Amygdala (tissue), 56 donors: ENCODE measurements around the gene OTOGL.
"Not testable (repeated sequence)": the region's sequence is repeated elsewhere in the genome, so short reads cannot be mapped to it uniquely, and the experiment has no call there.

ENCODE experiments used
- DNase-seq, 56 donors: peaks; one replicate each; lab custom pipeline; 2025; lab: John Stamatoyannopoulos, UW

OTOGL gene

DNA sequence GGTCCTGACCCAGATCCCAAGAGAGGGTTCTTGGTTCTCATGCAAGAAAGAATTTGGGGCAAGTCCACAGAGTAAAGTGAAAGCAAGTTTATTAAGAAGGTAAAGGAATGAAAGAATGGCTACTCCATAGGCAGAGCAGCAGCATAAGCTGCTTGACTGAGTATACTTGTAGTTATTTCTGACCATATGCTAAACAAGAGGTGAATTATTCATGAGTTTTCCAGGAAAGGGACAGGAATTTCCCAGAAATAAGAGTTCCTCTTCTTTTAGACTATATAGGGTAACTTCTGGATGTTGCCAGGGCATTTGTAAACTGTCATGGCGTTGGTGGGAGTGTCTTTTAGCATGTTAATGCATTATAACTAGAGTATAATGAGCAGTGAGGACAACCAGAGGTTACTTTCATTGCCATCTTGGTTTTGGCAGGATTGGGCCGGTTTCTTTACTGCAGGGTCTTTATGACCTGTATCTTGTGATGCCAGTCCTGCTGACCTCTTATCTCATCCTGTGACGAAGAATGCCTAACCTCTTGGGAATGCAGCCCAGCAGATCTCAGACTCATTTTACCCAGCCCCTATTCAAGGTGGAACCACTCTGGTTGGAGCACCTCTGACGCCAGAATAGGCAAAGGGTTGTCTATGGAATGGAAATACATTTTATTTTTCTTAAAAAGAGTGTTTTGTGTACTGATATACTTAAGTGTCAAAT, 113.8 kb downstream of the OTOGL start:
- DNase-seq: no peak

DNA sequence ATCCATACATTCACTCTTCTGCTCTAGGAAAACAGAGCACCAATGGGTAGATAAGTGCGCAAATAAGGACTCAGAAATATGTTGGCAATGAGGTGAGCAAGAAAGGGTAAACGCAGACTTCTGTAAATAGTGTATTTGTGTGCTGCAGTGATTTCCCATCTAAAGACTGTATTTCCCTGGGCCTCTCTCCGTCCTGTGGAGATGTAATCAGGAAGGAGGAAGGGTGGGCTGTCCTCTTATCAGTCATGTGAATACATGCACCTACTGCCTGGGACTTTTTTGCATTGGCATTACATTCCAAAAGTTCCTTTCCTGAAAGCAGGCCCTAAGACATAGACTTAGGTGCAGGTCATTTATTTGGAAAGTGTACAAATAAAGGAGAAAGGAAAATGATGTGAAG, 114.5 kb downstream of the OTOGL start:
- DNase-seq: no peak

DNA sequence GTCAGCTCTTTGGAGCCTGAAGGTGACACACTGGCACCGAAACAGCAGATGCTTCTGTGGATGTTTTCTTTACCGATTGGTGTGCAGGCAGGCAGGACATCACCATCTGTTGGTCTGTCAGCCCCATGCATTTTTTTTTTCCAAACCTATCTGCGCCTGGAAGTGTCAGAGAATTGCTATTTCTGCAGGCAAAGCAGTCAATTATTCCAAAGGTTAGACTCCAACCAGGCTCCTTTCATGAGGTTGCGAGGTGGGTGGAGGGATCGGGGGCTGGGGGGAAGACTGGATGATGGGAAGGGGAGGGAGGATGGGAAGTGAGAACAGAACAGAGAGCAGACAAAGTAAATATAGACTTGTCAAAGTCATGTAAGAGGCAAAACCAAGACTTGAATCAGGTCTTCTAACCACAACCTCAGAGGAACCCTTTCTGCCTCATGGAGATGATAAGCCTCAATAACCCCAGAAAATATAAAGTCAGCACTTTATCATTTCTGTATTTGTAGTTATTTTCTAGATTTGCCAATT, 117.7 kb downstream of the OTOGL start:
- no peak for DNase-seq

DNA sequence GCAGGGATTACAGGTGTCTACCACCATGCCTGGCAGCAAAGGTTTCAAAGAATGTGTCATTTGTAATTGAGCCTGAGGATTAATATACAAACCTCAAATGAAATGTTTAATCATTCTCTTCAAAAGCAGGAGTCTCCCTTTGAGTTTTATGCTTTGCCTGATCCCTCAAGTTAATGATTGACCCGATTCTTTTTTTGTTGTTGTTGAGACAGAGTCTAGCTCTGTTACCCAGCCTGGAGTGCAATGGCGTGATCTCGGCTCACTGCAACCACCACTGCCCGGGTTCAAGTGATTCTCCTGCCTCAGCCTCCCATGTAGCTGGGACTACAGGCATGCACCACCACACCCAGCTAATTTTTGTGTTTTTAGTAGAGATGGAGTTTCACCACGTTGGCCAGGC, 119.6 kb downstream of the OTOGL start:
- DNase-seq: not testable (repeated sequence)

DNA sequence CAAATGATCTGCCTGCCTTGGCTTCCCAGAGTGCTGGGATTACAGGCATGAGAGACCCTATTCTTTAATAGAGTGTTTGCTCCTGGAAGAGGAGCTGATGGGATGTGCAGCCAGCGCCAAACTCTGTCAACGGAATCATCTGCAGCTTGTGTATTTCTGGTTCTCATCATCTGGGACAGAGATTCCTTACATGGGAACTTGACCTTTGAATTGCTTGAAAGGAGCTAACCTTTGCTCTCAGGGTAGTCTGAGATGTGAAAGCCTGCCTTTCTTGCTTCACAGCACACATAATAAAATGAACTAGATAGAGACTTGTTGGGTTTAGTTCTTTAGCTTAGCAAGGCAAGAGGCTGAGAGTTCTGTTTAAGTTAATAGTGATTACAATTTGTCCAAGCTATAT, 120.0 kb downstream of the OTOGL start:
- no peak for DNase-seq

DNA sequence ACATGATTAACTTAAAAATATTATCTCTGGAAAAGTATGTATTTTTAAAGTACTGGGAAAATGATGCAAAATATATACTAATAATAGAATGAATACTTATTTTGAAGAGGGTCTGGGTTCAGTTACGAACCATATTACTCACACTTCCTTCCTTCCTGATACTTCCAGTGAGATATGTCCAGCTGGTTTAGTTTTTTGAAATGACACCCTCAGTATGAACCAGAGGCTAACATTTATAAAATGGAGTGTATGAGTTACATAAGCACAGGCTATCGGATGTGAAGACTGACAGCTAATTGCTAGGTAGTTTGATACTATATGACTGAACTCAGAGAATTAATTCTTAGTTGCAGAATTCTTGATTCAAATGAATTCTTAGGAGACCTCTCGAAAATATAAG, 122.9 kb downstream of the OTOGL start:
- no peak for DNase-seq

DNA sequence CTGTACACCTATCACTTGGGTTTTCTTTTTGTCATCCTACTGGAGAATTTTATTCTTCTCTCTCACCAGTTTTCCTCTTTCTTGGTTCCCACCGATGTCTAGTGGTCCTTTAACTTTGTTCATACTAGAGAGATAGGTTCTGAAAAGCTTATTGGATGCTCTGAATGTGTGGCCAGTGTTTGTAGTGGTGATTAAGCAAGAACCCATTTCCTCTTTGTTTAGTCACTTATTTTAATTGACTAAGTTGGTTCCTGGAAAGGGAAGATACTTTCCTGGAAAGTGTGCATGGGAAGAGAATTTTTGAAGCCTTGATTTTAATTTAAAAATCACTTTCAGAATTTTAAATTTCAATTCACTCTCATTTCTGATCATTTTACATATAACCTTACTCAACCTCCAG, 127.2 kb downstream of the OTOGL start:
- DNase-seq: no peak

DNA sequence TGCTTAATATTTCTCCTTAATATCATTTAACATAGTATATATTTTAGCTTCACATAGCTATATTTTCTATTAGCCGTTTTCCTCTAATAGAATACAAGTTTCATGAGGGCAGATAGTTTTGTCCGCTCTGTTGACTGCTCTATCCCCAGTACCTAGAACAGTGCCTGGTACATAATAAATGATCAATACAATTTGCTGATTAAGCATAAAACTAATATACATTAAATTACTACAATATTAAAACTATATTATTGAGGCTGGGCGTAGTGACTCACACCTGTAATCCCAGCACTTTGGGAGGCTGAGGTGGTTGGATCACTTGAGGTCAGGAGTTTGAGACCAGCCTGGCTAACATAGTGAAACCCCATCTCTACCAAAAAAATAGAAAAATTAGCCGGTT, 128.6 kb downstream of the OTOGL start:
- not testable (repeated sequence) for DNase-seq

DNA sequence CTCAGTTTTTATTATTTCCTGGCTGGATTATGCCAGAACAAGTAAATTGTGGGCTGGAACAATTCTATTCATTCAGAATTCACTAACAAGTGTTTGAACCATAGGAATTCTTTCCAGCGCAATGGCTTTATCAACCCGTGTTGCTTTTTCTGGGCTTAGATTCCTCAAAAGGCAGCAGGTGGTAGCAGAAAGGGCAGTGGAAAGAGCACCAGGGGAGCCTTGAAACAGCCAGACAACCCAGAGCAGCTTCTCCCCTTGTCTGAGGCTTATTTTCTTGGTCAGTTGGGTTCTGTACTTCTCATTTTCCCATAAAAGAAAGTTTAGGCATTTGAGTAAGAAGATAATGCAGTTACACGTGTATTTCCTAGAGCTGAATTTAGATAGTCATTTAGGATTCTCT, 130.7 kb downstream of the OTOGL start:
- DNase-seq: no peak

DNA sequence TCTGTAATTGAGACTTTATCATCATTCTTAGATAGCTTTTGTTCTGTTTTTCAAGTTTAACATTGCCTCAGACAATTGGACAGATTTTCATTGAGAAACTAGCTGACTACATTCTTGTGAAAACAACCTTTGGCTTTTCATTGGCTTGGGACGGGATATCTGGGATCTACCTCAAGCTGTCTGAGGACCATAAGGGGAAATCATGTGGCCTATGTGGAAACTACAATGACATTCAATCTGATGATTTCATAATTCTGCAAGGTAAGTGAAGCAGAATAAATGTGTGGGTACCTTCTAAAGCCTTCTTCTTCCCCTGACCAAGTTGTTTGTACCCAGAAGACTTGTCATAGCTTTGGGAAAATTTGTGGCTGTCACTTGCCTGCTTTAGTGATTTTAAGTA, 133.5 kb downstream of the OTOGL start:
- DNase-seq: no peak

DNA sequence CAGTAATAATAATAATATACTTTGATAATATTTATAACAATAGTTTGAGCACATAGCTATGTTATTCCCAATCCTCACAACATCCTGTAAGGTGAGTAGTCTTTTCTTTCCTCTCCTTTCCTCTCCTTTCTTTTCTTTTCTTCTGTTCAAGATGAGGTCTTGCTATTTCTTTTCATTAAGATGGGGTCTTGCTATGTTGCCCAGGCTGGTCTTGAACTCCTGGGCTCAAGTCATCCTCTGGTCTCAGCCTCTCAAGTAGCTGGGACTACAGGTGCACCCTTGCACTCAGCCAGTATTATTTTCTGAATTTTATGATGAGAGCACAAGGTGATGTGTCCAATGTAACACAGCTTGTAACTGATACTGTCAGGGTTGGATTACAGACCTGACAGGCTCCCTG, 134.6 kb downstream of the OTOGL start:
- DNase-seq: no peak

DNA sequence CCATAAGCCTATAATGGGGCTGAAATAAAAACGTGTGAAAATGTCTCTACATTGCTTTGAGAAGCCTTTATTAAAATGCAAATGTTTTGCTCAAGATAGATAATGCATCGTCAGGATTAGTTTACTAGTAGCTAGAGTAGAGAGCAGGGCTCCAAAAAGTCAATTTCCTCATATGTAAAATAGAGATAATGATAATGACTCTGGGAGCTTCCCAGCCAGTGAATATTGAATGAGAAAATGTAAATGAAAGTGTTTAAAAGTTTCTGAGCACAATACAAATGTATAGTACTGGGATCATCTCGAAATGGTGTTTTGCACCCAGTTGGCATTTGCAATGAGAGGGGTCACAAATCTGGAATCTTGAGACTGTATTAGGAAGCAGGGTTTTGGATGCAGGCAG, 135.3 kb downstream of the OTOGL start:
- no peak for DNase-seq

DNA sequence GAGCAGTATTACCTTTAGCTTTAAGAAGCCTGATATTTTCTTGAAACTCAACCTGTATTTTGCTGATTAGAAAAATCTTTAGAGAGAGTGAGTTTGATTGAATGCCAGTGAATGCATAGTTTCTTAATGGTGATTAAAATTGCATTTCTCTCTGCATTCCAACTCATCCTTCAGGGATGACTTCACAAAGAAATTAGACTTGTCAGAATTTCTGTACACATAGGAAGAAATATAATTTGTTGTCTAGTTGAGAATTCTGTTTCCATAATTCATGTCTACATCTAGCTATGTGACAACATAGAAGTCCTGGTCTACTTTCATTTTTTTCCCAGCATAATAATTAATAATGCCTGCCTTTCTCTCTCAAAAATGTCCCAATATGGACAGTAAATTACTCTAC, 136.6 kb downstream of the OTOGL start:
- no peak for DNase-seq

DNA sequence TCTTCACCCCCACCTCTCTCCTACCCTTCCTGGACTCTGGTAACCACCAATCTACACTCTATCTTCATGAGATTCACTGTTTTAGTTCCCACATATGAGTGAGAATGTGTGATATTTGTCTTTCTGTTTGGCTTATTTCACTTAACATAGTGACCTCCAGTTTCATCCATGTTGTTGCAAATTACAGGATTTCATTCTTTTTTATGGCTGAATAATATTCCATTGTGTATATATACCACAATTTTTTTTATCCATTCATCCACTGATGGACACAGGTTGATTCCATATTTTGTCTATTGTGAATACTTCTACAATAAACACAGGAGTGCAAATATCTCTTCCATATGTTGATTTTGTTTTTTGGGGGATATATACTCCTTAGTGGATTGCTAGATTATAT, 140.5 kb downstream of the OTOGL start:
- no peak for DNase-seq

DNA sequence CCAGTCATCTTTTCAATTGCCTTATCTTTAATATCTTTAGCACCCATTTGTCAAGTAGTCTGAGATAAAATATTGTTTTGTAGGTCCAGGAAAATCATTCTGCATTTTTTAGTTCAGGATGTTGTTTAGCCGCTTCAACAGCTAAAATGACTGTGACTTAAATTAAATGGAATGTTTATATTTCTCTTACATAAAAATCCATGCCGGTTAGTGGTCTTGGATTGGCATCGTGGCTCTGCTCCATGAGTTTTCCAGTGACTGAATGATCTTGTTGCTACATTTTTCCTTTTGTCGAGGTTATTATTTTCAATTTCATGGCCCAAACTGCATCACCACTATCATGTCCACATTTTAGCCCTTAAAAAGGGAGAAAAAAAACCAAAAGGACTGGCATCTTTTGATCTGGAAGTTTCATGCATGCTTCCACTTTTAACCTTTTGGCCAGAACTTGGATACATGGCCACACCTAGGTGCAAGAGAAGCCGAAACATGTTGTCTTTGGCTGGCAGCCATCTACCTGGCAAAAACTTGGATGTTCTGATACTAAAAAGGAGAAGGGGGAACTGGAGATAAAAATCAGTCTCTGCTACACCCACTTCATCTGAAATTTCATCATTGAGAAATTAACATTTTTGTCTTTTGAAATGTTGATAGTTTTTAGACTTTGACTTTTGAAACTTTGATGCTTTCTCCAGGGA, 142.4 kb downstream of the OTOGL start:
- DNase-seq: no peak

DNA sequence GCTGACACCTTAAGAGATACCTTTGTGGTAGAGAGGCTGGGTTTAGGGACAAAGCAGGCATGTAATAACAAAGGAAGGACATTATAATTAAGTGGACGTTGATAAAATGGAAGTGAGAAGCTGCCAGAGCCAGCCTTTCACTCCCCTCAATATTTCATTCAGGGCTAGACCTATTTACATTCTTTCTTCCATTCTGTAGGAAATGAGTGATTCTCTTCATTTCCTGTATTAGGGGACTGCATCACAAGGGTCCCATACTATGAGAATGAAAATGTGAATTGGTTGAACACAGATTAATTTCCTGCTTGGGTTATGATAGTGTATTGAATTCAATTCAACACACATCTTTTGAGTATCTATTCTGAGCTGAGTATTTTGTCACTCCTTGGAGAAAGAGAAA, 143.0 kb downstream of the OTOGL start:
- no peak for DNase-seq

DNA sequence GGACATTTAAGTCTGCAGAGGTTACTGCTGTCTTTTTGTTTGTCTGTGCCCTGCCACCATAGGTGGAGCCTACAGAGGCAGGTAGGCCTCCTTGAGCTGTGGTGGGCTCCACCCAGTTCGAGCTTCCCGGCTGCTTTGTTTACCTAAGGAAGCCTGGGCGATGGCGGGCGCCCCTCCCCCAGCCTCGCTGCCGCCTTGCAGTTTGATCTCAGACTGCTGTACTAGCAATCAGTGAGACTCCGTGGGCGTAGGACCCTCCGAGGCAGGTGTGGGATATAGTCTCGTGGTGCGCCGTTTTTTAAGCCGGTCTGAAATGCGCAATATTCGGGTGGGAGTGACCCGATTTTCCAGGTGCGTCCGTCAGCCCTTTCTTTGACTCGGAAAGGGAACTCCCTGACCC, 150.2 kb downstream of the OTOGL start:
- not testable (repeated sequence) for DNase-seq

DNA sequence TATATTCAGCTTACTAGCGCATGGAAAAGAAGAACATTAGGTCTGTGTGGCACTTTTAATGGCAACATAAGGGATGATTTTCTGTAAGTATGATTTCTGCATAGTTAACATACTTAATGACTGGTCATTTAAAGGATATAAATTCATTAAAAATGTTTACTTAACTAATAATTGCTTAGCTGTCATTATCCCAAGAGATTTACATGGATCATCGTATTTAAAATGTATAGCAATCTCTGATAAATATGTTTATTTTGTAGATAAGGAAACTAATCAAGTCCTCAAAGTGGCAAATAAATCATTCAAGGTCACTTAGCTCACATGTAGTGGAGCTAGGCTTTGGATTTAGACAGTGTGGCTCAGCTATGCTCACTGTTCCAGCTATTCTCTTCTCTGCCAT, 158.6 kb downstream of the OTOGL start:
- DNase-seq: no peak

DNA sequence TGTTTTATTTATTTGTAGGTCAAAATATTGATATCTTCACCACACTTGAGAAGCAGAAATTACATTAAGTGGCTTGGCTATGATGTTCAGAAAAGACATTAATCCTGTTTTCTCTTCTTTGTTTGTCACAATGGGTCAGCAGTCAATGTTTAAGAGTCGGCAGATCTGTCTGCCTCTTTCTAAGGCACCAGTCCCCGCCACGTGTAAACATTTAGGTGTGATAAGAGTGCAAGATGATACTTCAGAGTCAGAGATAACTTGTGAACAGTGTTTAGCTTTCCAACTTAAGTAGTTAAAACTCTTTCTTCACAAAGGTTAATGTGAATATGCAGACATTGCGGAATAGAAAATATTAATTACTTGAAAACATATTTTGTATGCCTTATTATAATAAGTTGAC, 160.9 kb downstream of the OTOGL start:
- no peak for DNase-seq

DNA sequence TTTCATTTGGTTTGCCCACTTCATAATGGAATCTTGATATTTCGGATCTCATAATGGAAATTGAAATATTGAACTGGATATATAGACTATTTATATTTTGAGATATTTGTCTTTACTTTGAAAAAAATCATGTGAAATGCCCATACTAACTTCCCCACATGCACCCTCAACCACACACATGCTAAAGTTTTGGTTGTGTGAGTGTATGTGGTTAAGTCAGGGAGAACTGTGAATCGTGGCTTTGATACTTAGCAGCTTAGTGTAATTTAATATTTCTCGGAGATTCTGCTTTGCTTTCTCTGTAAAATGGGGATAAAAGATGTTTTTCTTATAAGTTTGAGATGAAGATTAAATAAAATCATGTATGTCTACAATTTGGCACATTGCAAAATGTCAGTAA, 162.1 kb downstream of the OTOGL start:
- no peak for DNase-seq

DNA sequence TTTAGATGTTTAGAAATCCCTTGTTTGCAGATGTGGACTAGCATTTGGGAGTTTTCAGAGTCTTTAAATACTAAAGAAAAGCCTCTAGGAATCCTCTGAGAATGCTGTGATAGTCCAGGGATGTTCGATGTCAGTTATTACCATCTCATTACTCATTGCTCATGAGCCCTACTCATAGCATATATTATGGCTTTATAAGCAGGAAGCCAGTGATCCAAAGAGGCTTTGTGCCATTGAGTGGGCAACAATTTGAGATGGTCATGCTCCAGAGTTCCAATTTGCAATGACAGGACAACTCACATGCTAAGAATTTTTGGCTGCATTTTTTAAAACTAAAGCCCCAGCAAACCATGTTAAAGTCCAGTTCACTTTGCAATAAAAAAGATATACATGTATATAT, 163.0 kb downstream of the OTOGL start:
- no peak for DNase-seq

DNA sequence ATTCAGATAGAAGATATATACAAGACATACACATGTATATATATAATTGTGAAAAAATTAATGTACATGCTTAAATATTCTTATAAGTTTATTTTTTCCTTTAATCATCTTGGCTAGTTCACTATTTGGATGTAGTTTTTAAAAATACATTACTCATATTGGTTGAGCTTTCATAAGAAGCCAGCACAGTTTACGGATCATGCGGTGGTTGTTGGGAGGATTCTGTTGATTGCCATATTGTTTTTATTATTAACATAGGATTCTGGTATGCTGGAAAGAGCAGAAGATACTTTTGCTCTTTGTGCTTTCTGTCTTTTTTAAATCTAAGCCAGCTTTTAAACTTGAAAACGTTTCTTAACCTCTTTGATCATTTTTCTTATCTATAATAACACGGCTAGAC, 163.4 kb downstream of the OTOGL start:
- DNase-seq: no peak
